PC-3 (cell line): ENCODE data around the gene PARD6B. TPM values are rescaled to one million over a fixed set of nuclear protein-coding genes. Genes with fewer than 3 reads are reported as not detected.

Experiments used
- ATAC-seq: fragments of 200-7000 bp; cut with Tn5 transposase; 2 replicates; pipeline ENCODE4 v1.9.1; 2020; ENCODE audit warnings: mild to moderate bottlenecking, moderate library complexity
- BruUV-seq: library from RNA; stranded (reverse); fragments of 400-500 nt; replicated peaks from 2 replicates; lab custom pipeline; 2021; lab: Mats Ljungman, UMichigan
- CTCF ChIA-PET: fragments of 300-600 bp; sonication (Branson Sonifier 250); formaldehyde crosslinking; loops from one replicate; lab custom pipeline; 2022; ENCODE audit warnings: antibody characterized with exemption; lab: Charles Lee
- POLR2A ChIA-PET: fragments of 300-600 bp; sonication (Branson Sonifier 250); formaldehyde crosslinking; loops from one replicate; lab custom pipeline; 2022; ENCODE audit warnings: antibody characterized with exemption; ENCODE audit not compliant: unreplicated experiment; lab: Charles Lee
- DNase-seq: peaks from one replicate; pipeline ENCODE4 v3.0.0-alpha.2; 2015
- H2AFZ ChIP-seq: fragments of 300-600 bp; sonication (generic); 2 replicates; pipeline ENCODE4 v1.6.0; 2016; ENCODE audit warnings: antibody characterized with exemption, low read length
- H3F3A ChIP-seq: fragments of 300-600 bp; sonication (generic); one replicate; pipeline ENCODE4 v1.6.0; 2017; ENCODE audit warnings: antibody characterized with exemption, low read length, control low read depth, mild to moderate bottlenecking; ENCODE audit not compliant: unreplicated experiment
- H3K27ac ChIP-seq: fragments of 300-600 bp; sonication (generic); 2 replicates; pipeline ENCODE4 v1.5.1; 2016; ENCODE audit warnings: mild to moderate bottlenecking, low read length
- H3K27me3 ChIP-seq: fragments of 300-600 bp; sonication (generic); 2 replicates; pipeline ENCODE4 v1.6.1; 2016; ENCODE audit warnings: low read length, mixed read lengths
- H3K36me3 ChIP-seq: fragments of 300-600 bp; sonication (generic); 2 replicates; pipeline ENCODE4 v1.6.1; 2016; ENCODE audit warnings: low read depth, mixed run types, low read length, mixed read lengths
- H3K4me1 ChIP-seq: fragments of 300-600 bp; sonication (generic); 2 replicates; pipeline ENCODE4 v1.5.1; 2016; ENCODE audit warnings: low read length; ENCODE audit not compliant: insufficient read depth
- H3K4me2 ChIP-seq: fragments of 300-600 bp; sonication (generic); 2 replicates; pipeline ENCODE4 v1.6.0; 2016; ENCODE audit warnings: low read length
- H3K4me3 ChIP-seq: fragments of 300-600 bp; sonication (generic); 2 replicates; pipeline ENCODE4 v1.5.1; 2016; ENCODE audit warnings: mild to moderate bottlenecking, low read length, mixed read lengths
- H3K79me2 ChIP-seq: fragments of 300-600 bp; sonication (generic); 2 replicates; pipeline ENCODE4 v1.6.1; 2017; ENCODE audit warnings: low read length, mixed read lengths
- H3K9ac ChIP-seq: fragments of 300-600 bp; sonication (generic); 2 replicates; pipeline ENCODE4 v1.6.0; 2016; ENCODE audit warnings: mild to moderate bottlenecking, low read length
- H3K9me2 ChIP-seq: fragments of 300-600 bp; sonication (generic); replicated peaks from 2 replicates; pipeline ENCODE4 v1.6.1; 2016; ENCODE audit warnings: mixed run types, low read length, mixed read lengths
- H3K9me3 ChIP-seq: fragments of 300-600 bp; sonication (generic); 2 replicates; pipeline ENCODE4 v1.6.1; 2016; ENCODE audit warnings: low read length, mixed read lengths
- H4K20me1 ChIP-seq: fragments of 300-600 bp; sonication (generic); 2 replicates; pipeline ENCODE4 v1.6.1; 2016; ENCODE audit warnings: low read length, mixed read lengths
- CTCF ChIP-seq: fragments of 300-600 bp; sonication (generic); conservative IDR thresholded peaks from 2 replicates; pipeline ENCODE4 v1.5.1; 2017; ENCODE audit warnings: antibody characterized with exemption, low read depth, mild to moderate bottlenecking, low read length
- EZH2 ChIP-seq: fragments of 300-600 bp; sonication (generic); IDR thresholded peaks from one replicate; pipeline ENCODE4 v1.6.1; 2017; ENCODE audit warnings: antibody characterized with exemption, mild to moderate bottlenecking, low read length; ENCODE audit not compliant: unreplicated experiment
- EZH2phosphoT487 ChIP-seq: fragments of 300-600 bp; sonication (generic); IDR thresholded peaks from 2 replicates; pipeline ENCODE4 v1.6.1; 2018; ENCODE audit warnings: mild to moderate bottlenecking, antibody characterized with exemption, low read length, borderline replicate concordance
- intact Hi-C: fragments of 100-400 bp; cut with micrococcal nuclease; formaldehyde crosslinking; loops from 2 replicates; pipeline ENCODE4 v1.9.0; 2023
- total RNA-seq: library from RNA; depleted of rRNA; stranded (reverse); fragments of >200 nt; gene quantifications from 2 replicates; pipeline ENCODE4 v1.2.3, GENCODE V29; 2014

PARD6B gene
- total RNA-seq, 1 experiment from 2014 or later = 4.3 TPM

DNA sequence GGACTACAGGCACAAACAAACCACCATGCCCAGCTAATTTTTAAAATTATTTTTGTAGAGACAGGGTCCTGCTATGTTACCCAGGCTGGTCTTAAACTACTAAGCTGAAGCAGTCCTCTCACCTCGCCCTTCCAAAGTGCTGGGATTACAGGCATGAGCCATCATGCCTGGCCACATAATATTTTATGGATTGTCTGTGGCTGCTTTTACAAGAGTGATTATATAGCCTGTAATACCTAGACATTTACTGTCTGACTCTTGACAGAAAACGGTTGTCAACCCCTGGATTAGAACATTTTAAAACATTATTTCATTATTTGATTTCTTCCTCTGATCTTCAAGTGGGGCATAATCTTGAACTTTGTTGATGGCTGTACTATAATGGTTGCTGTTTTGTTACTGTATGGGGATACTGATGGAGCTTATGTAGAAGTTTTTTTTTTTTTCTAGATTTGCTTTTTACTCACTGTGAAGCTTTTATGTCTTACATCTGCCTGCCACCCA, 14.3 kb downstream of the PARD6B start:
- peaks cover 14% of the 10 kb centered on the region for H3K36me3 ChIP-seq
- ATAC-seq (peak; percentile 54), DNase-seq (peak; percentile 60)
- no peaks in the 10 kb centered on the region for H4K20me1 ChIP-seq
- no peaks in the 10 kb centered on the region for H3K27me3 ChIP-seq
- no peak overlapping the region for H3K9ac ChIP-seq
- intact Hi-C loops = loop anchor here (2.0 kb wide), 1 partner anchor 15 kb away; the partner anchor contains the start of gene PARD6B
- no TSS peak for BruUV-seq
- no peak for TF ChIP-seq EZH2phosphoT487
- TF ChIP-seq EZH2 = no peak
- no peak for TF ChIP-seq CTCF
- H2AFZ ChIP-seq = no peak overlapping the region
- no peaks in the 10 kb centered on the region for H3K9me2 ChIP-seq
- no peaks in the 10 kb centered on the region for H3K9me3 ChIP-seq
- no peak overlapping the region for H3K4me3 ChIP-seq
- peak overlapping the region; percentile 22 for H3K4me2 ChIP-seq
- H3K4me1 ChIP-seq = peaks cover 59% of the 10 kb centered on the region
- ChIA-PET CTCF (interaction anchor here (0.9 to 1.5 kb wide), 3 partner anchors 82 to 120 kb away, joined by 3 to 5 read pairs (median 4); no protein-coding TSS in a partner anchor), POLR2A (interaction anchor here (0.6 kb wide), 3 partner anchors 13 to 232 kb away, joined by 3 to 16 read pairs (median 5); no protein-coding TSS in a partner anchor)
- no peaks in the 10 kb centered on the region for H3F3A ChIP-seq
- H3K79me2 ChIP-seq = peaks cover 54% of the 10 kb centered on the region
- peak overlapping the region; percentile 42 for H3K27ac ChIP-seq

DNA sequence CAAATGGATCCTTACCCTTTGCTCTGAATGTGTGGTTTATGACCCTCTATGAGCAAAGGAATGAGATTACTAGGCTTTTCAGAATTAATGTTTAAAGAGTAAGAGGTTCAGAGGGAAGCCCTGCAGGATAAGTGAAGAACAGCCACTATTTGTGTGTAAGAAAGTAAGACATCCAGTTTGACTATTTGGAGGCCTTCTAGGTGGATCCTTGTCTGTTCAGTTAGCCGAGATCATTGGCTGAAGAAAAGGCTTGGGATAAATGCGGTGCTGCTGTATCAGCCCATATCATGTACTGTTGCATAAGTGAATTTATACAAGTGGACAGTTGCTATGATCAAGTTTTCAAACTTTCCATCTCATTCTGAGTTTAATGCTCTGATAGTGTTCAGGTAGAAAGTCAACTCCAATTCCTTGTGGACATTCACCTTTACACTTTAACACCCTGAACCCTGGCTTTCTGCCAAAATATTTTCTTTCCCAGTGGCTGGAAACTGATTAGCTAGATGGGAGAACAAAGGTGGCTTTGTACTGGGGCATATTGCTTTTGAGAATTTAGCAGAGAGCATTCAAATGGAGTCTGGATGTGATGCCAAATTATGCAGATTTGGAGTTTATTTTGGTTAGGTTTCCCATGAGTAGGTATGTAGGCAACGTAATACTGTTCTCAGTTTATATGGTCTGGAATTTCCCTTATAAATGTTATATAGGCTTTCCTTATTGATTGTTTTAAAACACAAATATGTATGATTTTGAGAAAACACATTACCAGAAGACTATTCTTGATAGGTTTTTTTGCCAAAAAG, 15.0 kb downstream of the PARD6B start:
- ChIA-PET CTCF (interaction anchor here (1.1 to 1.5 kb wide), 2 partner anchors 83 to 120 kb away, joined by 3 to 5 read pairs; no protein-coding TSS in a partner anchor), POLR2A (interaction anchor here (0.6 kb wide), 4 partner anchors 13 to 233 kb away, joined by 3 to 16 read pairs (median 9); no protein-coding TSS in a partner anchor)
- no peaks in the 10 kb centered on the region for H3F3A ChIP-seq
- H3K9me3 ChIP-seq = no peaks in the 10 kb centered on the region
- H3K4me1 ChIP-seq = peaks cover 52% of the 10 kb centered on the region
- peaks cover 51% of the 10 kb centered on the region for H3K79me2 ChIP-seq
- H3K36me3 ChIP-seq = peaks cover 14% of the 10 kb centered on the region
- H3K27ac ChIP-seq = peak overlapping the region; percentile 42
- no peak overlapping the region for H2AFZ ChIP-seq
- no peak overlapping the region for H3K4me3 ChIP-seq
- H3K27me3 ChIP-seq = no peaks in the 10 kb centered on the region
- TF ChIP-seq EZH2phosphoT487 (no peak), EZH2 (no peak)
- H3K9me2 ChIP-seq = no peaks in the 10 kb centered on the region
- ATAC-seq (no peak), DNase-seq (no peak)
- intact Hi-C loops = no loop called here
- BruUV-seq = no TSS peak
- no peaks in the 10 kb centered on the region for H4K20me1 ChIP-seq
- H3K4me2 ChIP-seq = peak overlapping the region; percentile 22
- H3K9ac ChIP-seq = no peak overlapping the region

GRCh38 chr20:50747275-50747674, 15.9 kb downstream of the PARD6B start:
- H4K20me1 ChIP-seq = no peaks in the 10 kb centered on the region
- no peak overlapping the region for H2AFZ ChIP-seq
- ChIA-PET POLR2A (no interaction called here), CTCF (no interaction called here)
- peaks cover 43% of the 10 kb centered on the region for H3K79me2 ChIP-seq
- H3K9me3 ChIP-seq = no peaks in the 10 kb centered on the region
- peaks cover 14% of the 10 kb centered on the region for H3K36me3 ChIP-seq
- no peak overlapping the region for H3K4me3 ChIP-seq
- TF ChIP-seq CTCF = no peak
- TF ChIP-seq EZH2phosphoT487 = no peak
- no peak for TF ChIP-seq EZH2
- no peak overlapping the region for H3K27ac ChIP-seq
- BruUV-seq = no TSS peak
- peaks cover 45% of the 10 kb centered on the region for H3K4me1 ChIP-seq
- H3K4me2 ChIP-seq = no peak overlapping the region
- intact Hi-C loops = no loop called here
- no peak overlapping the region for H3K9ac ChIP-seq
- no peak for ATAC-seq
- H3K9me2 ChIP-seq = no peaks in the 10 kb centered on the region
- no peaks in the 10 kb centered on the region for H3K27me3 ChIP-seq
- H3F3A ChIP-seq = no peaks in the 10 kb centered on the region
- DNase-seq = no peak
